ENCODE results near the gene ADISSP. TPM values are rescaled to one million over a fixed set of nuclear protein-coding genes. Genes with fewer than 3 reads are reported as not detected.

ADISSP gene
- polyA plus RNA-seq, 1 experiment: 34.3 TPM

GRCh38 chr20:3801846-3802245 lies 34.3 kb upstream of the ADISSP start:
- TF ChIP-seq CTCF (IDR thresholded peaks at IDR 0.05; ENCODE audit: insufficient read depth, low read depth, low read length): no peak
- Histone ChIP-seq H3K36me3 (ENCODE audit: control insufficient read depth, insufficient read depth, low read length) (peaks cover 47% of the 10 kb centered on the region), H3K4me3 (ENCODE audit: low read depth, low read length) (no peak overlapping the region), H3K27me3 (ENCODE audit: control insufficient read depth, insufficient read depth, low read length) (no peaks in the 10 kb centered on the region)
- ChIA-PET CTCF (interaction anchor here (1.1 kb wide), 1 partner anchor 15 kb away, joined by 3 read pairs; the partner anchor contains the start of gene CENPB), POLR2A (no interaction called here)
- DNase-seq (ENCODE audit: low read depth): no peak

- ChIA-PET CTCF (interaction anchor here (1.1 to 2.7 kb wide), 2 partner anchors 15 to 18 kb away, joined by 3 to 12 read pairs; partner anchors contain the start of gene CENPB), POLR2A (interaction anchor here (0.5 kb wide), 1 partner anchor 8 kb away, joined by 3 read pairs; no protein-coding TSS in a partner anchor)
- peaks cover 47% of the 10 kb centered on the region for H3K36me3 ChIP-seq (ENCODE audit: control insufficient read depth, insufficient read depth, low read length)
- DNase-seq (ENCODE audit: low read depth): no peak
- no peak overlapping the region for H3K4me3 ChIP-seq (ENCODE audit: low read depth, low read length)
- no peaks in the 10 kb centered on the region for H3K27me3 ChIP-seq (ENCODE audit: control insufficient read depth, insufficient read depth, low read length)
- no peak for TF ChIP-seq CTCF (IDR thresholded peaks at IDR 0.05; ENCODE audit: insufficient read depth, low read depth, low read length)
These were observed 33.7 kb upstream of the ADISSP start for GRCh38 chr20:3801299-3801698.

- peaks cover 45% of the 10 kb centered on the region for H3K36me3 ChIP-seq (ENCODE audit: control insufficient read depth, insufficient read depth, low read length)
- POLR2A ChIA-PET: interaction anchor here (0.5 kb wide), 1 partner anchor 9 kb away, joined by 3 read pairs; no protein-coding TSS in a partner anchor
These were observed 33.3 kb upstream of the ADISSP start for GRCh38 chr20:3800878-3801260.

GRCh38 chr20:3800256-3800877 lies 32.8 kb upstream of the ADISSP start:
- CTCF ChIA-PET: interaction anchor here (2.7 kb wide), 1 partner anchor 18 kb away, joined by 12 read pairs; no protein-coding TSS in a partner anchor
- TF ChIP-seq CTCF (IDR thresholded peaks at IDR 0.05; ENCODE audit: insufficient read depth, low read depth, low read length): no peak
- Histone ChIP-seq H3K36me3 (ENCODE audit: control insufficient read depth, insufficient read depth, low read length) (peaks cover 45% of the 10 kb centered on the region), H3K4me3 (ENCODE audit: low read depth, low read length) (no peak overlapping the region), H3K27me3 (ENCODE audit: control insufficient read depth, insufficient read depth, low read length) (no peaks in the 10 kb centered on the region)
- no peak for DNase-seq (ENCODE audit: low read depth)
- POLR2A ChIA-PET: no interaction called here

More at GRCh38 chr20:3800878-3801260, 33.3 kb upstream of the ADISSP start:
- TF ChIP-seq CTCF (IDR thresholded peaks at IDR 0.05; ENCODE audit: insufficient read depth, low read depth, low read length): no peak
- CTCF ChIA-PET: interaction anchor here (2.7 kb wide), 1 partner anchor 18 kb away, joined by 12 read pairs; no protein-coding TSS in a partner anchor
- Histone ChIP-seq H3K4me3 (ENCODE audit: low read depth, low read length) (no peak overlapping the region), H3K27me3 (ENCODE audit: control insufficient read depth, insufficient read depth, low read length) (no peaks in the 10 kb centered on the region)
- no peak for DNase-seq (ENCODE audit: low read depth)

GRCh38 chr20:3798908-3799248 lies 31.3 kb upstream of the ADISSP start:
- Histone ChIP-seq H3K36me3 (ENCODE audit: control insufficient read depth, insufficient read depth, low read length) (peaks cover 37% of the 10 kb centered on the region), H3K27me3 (ENCODE audit: control insufficient read depth, insufficient read depth, low read length) (no peaks in the 10 kb centered on the region), H3K4me3 (ENCODE audit: low read depth, low read length) (no peak overlapping the region)
- POLR2A ChIA-PET: no interaction called here
- CTCF ChIA-PET: interaction anchor here (1.1 to 2.7 kb wide), 2 partner anchors 18 to 20 kb away, joined by 3 to 12 read pairs; no protein-coding TSS in a partner anchor
- no peak for DNase-seq (ENCODE audit: low read depth)
- no peak for TF ChIP-seq CTCF (IDR thresholded peaks at IDR 0.05; ENCODE audit: insufficient read depth, low read depth, low read length)

All from BJ (cell line).